NCI-H226 (cell line): Measurements from ENCODE around the gene VDAC2.
A peak's percentile ranks its signal among the peaks of the same experiment; 100 is the strongest.
"Not testable (repeated sequence)": the region's sequence is repeated elsewhere in the genome, so short reads cannot be mapped to it uniquely, and the experiment has no call there.

Source experiments
- DNase-seq: peaks from one replicate; pipeline ENCODE4 v3.0.0-alpha.2; 2015

VDAC2 gene

DNA sequence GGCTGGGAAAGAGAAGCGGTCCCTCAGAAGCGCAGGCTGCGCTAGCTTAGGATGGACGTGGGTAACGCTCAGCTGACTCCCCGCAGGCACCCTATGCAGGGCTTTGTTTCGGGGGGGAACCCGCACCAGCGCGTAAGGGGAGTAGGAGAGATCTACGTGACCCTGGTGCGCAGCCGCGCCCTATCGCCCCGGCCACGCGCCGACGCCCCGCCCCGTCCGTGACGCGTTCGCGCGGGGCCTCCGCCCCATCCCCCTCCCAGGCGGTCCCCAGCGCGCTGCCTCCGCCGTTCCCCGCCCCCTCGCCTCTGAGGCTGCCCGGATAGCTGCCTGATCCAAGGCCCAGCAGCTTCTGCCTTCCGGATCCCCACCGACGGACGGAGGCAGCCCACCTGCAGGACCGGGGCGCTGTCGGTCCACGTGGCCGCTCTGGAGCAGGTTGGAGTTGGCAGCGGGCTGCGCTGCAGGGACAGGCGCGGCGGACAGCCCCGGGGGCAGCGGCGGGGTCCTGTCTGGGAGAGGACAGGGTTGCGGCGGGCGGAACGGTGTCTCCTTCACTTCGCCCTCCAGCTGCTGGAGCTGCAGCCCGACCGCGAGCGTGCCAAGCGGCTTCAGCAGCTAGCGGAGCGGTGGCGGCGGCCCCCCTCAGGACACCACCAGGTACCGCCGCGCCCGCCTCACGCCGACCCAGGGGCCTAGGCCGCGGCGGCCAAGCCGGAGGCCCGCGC is at the start of gene VDAC2:
Gene VDAC2, plus strand, starts transcription at position 515 of the 725 bp plus-strand sequence. CDS start 363 bp downstream, outside the sequence.
- DNase-seq, result peak; percentile 92

GRCh38 chr10:75165684-75166622 is 44.6 kb upstream of the VDAC2 start:
- DNase-seq, result no peak

DNA sequence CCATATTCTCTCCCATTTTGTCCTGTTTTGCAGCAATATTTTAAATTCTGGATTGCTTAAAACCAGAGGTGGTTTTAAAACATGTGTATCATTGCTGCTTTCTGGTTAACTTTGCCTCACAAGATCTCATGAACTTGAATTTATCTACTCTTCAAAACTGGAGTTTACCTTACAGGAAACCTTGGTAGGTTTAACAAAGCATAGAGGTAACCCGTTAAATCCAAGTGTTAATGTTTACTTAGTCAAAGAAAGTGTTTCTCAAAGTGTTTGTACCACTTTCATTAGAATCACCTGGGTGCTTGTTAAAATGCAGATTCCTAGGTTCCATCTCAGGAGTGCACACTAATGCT is 44.0 kb upstream of the VDAC2 start:
- DNase-seq, result no peak

DNA sequence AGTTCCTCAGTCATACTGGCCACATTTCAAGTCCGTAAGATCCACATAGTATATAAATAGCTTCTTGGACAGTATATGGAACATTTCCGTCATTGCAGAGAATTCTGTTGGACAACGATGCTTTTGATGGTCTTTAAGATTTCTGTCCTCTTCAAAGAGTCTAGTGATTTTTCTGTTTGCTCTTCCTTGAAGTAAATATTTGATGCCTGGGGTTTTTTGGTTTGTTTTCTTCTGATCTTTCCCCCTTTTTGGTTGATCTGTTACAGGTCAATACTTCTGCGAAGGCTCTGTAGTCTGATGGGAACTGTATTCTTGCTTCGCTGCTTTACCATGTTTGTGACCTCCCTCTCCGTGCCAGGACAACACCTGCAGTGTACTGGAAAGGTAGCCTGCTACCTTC is 42.3 kb upstream of the VDAC2 start:
- DNase-seq, result no peak

DNA sequence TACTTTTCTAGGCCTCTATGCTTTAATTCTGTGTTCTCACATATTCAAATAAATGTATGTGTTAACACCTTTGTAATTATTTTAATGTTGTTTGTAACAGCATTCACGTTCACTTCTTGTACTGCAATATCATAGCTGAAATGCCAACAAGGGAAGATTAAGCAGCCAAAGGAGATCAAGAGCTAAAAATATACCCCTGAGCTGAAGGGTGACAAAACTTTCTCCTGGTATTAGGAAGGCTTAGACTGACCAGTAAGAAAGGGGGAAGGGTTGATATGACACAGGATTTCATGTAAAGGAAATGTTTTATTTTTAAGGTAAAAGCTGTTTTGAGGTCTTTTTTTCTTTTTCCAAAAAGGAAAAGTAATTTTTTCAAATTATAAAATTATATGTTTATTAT is 40.4 kb upstream of the VDAC2 start:
- DNase-seq, result no peak

GRCh38 chr10:75175046-75175445 is 35.5 kb upstream of the VDAC2 start:
- no peak for DNase-seq

GRCh38 chr10:75176046-75176445 is 34.5 kb upstream of the VDAC2 start:
- DNase-seq, result no peak

DNA sequence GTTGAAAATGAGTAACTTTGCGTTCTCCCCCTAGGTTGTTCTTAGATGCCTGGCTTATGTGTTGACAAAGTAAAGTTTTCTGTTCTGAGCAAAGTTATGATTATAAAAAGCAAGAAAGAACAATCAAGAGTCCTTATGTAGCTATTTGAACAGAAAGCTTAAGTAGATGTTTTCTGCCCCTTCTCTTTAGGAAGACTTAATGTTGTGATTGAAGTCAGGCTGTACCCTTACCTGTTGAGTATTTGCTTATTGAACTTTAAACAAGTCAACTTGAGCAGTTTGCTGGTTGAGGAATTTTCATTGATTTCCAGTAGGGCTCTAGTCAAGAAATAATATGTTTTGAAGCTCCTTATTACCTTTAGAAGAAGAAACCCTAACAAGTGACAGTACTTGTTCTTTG is 33.9 kb upstream of the VDAC2 start:
- no peak for DNase-seq

DNA sequence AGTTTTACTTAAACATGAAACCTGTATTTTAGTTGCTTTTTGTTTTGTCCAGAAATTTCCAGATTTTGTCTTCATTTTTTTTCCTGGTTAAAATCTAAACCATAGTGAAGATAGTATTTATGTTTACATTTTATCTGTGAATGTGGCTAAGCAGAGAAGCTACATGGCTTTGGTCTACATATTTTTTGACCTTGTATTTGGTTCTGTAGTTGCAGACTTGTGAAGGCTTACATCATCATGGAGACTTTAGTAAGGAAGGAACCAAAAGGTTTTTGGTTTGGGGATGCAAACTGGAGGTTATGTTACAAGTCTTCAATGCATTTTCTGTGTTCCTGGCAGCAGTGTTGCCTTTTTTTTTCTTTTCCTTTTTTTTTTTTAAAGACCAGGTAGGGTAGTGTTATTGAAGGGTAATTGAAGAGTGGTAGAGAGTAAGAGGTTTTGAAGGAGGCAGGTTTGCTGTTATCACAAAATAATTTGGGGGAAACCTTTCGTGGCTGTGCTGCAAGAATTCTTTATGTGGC is 30.9 kb upstream of the VDAC2 start:
- no peak for DNase-seq

DNA sequence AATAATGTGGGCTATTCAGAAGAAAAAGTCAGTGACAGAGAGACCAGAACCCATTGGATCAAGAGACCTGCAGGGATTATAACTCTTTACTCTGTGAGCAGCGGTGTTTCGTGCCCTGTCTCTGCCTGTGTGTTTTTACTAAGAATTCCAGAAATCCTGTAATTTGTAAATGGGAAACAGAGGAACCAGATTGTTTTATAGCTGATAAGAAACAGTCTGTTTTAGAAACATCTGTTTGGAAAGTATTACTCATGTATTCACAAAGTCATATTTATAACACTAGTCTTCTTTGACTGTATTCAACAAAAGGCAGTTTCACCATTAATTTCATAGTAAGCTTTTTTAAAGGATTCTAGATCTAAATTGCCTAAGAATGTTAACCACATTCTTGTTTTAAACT is 30.0 kb upstream of the VDAC2 start:
- DNase-seq, result no peak

DNA sequence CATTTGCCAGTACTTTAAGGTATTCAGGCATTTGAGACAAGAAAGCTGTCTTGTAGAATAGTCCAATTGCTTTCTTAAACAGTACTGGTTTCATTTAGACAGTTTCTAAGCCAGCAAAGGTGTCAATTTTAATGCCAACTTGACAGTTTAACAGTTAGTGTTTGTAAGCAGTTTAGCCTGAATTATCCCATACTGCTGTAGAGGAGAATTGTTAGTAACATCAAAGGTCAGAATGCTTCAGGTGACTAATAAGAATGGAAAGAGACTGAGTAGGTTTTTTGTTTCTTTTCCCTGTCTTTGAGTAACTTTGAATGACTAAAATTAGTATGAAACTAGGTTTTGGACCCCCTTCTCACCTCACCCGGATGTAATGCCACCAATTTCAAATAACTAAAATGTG is 29.5 kb upstream of the VDAC2 start:
- DNase-seq, result no peak

- no peak for DNase-seq
Observed at GRCh38 chr10:75186310-75186709, 24.3 kb upstream of the VDAC2 start.

GRCh38 chr10:75187961-75188426 is 22.6 kb upstream of the VDAC2 start:
- DNase-seq, result peak; percentile 21

DNA sequence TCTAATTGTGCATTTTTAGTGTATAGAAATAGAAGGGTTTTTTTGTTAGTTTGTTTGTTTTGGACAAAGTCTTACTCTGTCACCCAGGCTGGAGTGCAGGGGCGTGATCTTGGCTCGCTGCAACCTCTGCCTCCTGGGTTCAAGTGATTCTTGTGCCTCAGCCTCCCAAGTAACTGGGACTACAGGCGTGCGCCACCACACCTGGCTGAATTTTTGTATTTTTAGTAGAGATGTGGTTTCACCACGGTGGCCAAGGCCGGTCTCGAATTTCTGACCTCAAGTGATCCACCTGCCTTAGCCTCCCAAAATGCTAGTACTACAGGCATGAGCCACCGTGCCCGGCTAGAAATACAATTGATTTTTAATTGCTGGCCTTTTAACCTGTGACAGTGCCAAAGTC is 22.1 kb upstream of the VDAC2 start:
- DNase-seq, result not testable (repeated sequence)

DNA sequence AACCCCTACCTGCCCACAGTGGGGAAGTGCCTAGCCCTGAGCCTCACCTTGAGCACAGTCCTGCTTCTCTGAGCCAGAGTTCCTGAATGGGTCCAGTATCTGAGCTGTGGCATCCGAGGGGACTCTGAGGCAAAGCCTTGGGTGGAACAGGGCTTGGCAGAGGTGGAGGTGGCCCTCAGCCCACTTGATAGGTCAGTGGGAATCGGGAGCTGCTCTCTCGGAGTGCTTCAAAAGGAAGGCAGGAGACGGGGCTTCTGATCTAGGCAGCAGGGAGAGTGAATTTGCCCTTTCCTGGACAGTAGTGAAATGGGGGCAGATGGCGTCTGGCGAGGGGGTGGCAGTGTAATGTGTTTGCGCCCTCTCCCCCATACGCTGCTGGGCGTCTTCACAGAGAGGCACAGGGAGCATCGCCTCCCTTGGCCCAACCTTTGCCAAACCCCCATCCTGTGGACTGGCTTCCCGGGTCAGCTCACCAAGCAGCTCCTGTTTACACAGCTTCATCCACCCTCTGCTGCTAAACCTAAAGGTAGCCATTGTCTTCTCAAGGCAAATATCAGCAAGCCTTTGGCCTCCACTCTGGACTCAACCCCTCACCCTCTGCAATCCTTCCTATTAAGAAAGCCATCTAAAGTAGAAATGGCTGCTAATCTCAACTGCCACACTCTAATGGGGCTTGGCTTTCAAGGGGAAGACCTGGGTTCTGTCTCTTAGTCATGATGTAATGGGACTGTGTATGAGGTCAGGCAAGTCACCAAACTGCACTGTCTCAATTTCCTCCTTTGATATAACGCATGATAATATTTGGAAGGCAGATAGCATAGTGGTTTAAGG is 21.1 kb upstream of the VDAC2 start:
- DNase-seq, result no peak

DNA sequence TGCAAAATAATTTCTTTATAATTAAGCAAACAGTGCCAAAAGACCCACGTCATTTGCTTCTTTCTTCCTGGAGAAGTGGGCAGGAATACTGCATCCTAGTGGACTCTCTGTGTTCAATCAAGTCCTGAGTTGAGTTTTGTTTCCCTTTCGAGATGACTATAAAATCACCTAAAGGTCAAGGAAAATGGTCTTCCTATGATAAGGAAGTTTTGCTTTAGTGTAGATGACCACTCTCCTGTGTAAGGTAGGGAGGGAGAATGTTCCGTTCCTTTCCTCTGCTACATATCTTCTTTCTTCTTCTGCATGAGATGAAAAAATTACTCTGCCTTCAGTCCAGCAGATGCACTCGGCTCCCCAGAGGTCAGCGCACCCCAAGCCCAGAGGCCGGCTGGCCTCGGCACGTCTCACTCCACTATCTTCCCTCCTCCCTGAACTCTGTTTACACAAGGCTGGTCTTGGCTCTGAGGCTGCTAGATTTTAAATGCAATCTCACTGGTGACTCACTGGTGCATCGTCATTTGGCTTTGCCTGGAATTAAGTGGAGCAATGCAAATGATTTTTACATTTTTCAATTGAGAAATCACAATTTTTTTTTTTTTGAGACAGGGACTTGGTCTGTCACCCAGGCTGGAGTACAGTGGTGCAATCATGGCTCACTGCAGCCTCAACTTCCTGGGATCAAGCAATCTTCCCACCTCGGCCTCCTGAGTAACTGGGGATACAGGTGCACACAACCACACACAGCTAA is 18.6 kb upstream of the VDAC2 start:
- DNase-seq, result peak; percentile 91

- not testable (repeated sequence) for DNase-seq
Observed at GRCh38 chr10:75194625-75195024, 16.0 kb upstream of the VDAC2 start.

GRCh38 chr10:75195035-75195763 is 15.4 kb upstream of the VDAC2 start:
- DNase-seq, result no peak

- no peak for DNase-seq
Observed at GRCh38 chr10:75197066-75197465, 13.5 kb upstream of the VDAC2 start.

- DNase-seq, result no peak
Observed at GRCh38 chr10:75197906-75198305, 12.7 kb upstream of the VDAC2 start.

- DNase-seq, result not testable (repeated sequence)
Observed at GRCh38 chr10:75199949-75200348, 10.6 kb upstream of the VDAC2 start.
